HG03565 (cell line): ENCODE results near the gene A2ML1.
"Not testable (repeated sequence)": the region's sequence is repeated elsewhere in the genome, so short reads cannot be mapped to it uniquely, and the experiment has no call there.

Experiments used
- ATAC-seq: cut with Tn5 transposase; IDR thresholded peaks from one replicate; pipeline ENCODE4 v1.9.1; 2021; ENCODE audit warnings: mild to moderate bottlenecking, moderate library complexity; ENCODE audit not compliant: unreplicated experiment

The A2ML1 gene

GRCh38 chr12:8816448-8817050 is 5.9 kb upstream of the A2ML1 start:
- no peak for ATAC-seq

GRCh38 chr12:8817856-8818255 is 4.6 kb upstream of the A2ML1 start:
- ATAC-seq, result no peak

- ATAC-seq, result no peak
Measured at GRCh38 chr12:8818526-8818925, 3.9 kb upstream of the A2ML1 start.

GRCh38 chr12:8819666-8819980 is 2.8 kb upstream of the A2ML1 start:
- no peak for ATAC-seq

GRCh38 chr12:8820676-8821407 is 1.6 kb upstream of the A2ML1 start:
- not testable (repeated sequence) for ATAC-seq

GRCh38 chr12:8821591-8821990 is 830 bp upstream of the A2ML1 start:
- ATAC-seq, result no peak

GRCh38 chr12:8823565-8824300 is 1.3 kb downstream of the A2ML1 start:
- no peak for ATAC-seq

- no peak for ATAC-seq
Measured at GRCh38 chr12:8827551-8828256, 5.3 kb downstream of the A2ML1 start.

- ATAC-seq, result no peak
Measured at GRCh38 chr12:8828257-8829124, 6.1 kb downstream of the A2ML1 start.

GRCh38 chr12:8829125-8829518 is 6.7 kb downstream of the A2ML1 start:
- no peak for ATAC-seq

- ATAC-seq, result no peak
Measured at GRCh38 chr12:8829621-8830020, 7.2 kb downstream of the A2ML1 start.

- no peak for ATAC-seq
Measured at GRCh38 chr12:8831116-8831515, 8.7 kb downstream of the A2ML1 start.

GRCh38 chr12:8832500-8832899 is 10.1 kb downstream of the A2ML1 start:
- ATAC-seq, result no peak

GRCh38 chr12:8834230-8834629 is 11.8 kb downstream of the A2ML1 start:
- no peak for ATAC-seq

GRCh38 chr12:8837291-8837690 is 14.9 kb downstream of the A2ML1 start:
- no peak for ATAC-seq

- ATAC-seq, result no peak
Measured at GRCh38 chr12:8840321-8840720, 17.9 kb downstream of the A2ML1 start.

- ATAC-seq, result no peak
Measured at GRCh38 chr12:8840938-8841633, 18.7 kb downstream of the A2ML1 start.

- ATAC-seq, result no peak
Measured at GRCh38 chr12:8841778-8842177, 19.4 kb downstream of the A2ML1 start.

- no peak for ATAC-seq
Measured at GRCh38 chr12:8844665-8845064, 22.2 kb downstream of the A2ML1 start.

- no peak for ATAC-seq
Measured at GRCh38 chr12:8846305-8846704, 23.9 kb downstream of the A2ML1 start.
